HG03460 (cell line): ENCODE data around the gene ARHGAP30.

Experiments
- ATAC-seq: cut with Tn5 transposase; IDR thresholded peaks from one replicate; pipeline ENCODE4 v1.9.1; 2021; ENCODE audit not compliant: unreplicated experiment

Gene ARHGAP30

DNA sequence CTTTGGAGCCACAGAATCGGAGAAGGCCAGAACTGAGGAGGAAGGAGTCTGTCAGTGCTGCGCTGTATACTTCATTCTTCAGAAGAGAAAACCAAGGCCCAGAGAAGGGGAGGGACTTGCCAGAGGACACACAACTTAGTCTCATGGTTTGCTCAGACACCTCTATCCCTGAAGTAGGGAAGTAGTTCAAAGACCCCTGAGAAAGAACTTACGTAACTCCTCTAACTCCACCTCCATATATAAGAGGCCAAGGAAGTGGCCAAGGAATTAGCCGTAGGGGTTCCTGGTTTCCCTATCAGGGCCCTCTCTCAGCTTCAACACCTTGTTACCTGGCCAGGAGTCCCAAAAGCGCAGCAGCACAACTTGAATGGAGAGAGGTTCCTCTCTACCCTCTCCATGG lies 20.2 kb upstream of the ARHGAP30 start:
- ATAC-seq, result no peak

DNA sequence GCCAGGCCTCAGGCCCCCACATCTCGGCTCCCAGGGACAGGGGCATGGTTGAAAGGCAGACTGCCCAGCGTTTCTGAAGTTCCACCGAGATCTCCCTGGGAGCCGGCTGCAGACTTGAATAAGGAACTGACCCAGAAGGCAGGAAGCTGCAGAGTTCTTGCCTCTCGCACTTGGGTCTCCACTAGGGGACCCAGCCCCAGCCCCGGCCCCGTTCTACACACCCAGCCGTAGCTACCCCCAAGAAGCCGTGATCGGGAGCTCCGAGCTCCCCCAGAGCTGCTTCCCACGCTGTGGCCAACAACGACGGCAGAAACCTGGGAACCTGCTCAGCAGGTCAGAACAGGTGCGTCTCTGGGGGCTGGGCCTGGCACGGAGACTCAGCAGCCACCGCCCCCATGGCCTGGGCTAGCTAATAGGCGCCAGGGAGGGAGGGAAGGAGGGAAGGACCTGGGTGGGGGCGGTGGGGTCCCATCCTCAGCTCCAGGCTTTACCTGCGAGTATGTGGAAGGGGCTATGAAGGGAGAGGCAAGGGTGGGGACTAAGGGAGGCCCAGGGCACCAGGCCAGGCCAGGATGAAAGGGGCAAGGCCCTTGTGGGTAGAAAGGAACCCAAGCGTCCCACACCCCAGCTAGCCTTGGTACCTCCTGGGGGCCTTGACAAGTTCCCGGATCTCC lies 19.7 kb upstream of the ARHGAP30 start, which contains the start of gene NECTIN4:
Gene NECTIN4 (minus strand): TSS at position 308 of the 674 bp plus-strand sequence. CDS start 262 bp downstream, at position 46.
- ATAC-seq, result no peak

DNA sequence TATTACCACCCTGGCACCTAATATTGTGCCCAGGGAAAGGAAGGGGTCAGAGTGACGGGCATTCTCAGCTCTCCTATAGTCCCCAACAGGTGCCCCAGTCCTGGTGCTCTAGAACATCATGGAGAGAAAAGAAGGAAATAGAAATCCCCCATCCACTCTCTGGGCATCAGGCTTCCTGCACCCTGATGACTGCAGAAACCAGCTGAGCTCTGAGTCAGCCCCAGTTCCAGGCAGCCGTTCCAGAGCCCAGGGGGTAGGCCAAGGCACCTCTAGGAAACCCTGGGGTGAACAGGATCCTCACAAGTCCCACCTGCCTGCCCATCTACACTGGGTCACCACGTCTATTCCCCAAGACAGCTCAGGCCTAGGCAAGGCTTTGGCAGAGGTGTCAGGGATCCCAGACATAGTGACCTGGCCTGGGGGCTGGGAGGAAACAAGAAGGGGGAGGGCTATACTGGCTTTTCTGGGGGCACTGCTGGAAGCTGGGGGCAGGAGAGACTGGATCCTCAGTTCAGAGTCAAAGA lies 19.0 kb upstream of the ARHGAP30 start:
- ATAC-seq, result no peak

DNA sequence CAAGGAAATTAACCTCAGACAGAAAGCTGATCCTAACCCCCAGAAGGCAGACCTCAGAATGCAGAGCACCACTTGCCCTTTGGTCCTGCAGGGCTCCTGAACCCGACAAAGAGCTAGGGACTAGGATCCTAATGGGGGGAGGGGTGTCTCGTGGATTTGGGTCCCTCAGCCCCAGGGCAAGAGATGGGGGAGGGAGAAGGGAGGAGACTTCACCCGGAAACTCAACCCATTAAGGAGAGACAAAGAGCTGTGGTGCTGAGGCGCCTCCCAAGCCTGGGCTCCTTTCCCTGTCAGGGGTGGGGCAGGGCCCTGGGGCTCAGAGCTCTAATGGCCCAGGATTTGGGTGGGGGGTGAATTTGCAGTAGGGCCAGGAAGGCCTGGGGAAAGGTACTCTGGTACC lies 16.8 kb upstream of the ARHGAP30 start:
- ATAC-seq, result no peak

DNA sequence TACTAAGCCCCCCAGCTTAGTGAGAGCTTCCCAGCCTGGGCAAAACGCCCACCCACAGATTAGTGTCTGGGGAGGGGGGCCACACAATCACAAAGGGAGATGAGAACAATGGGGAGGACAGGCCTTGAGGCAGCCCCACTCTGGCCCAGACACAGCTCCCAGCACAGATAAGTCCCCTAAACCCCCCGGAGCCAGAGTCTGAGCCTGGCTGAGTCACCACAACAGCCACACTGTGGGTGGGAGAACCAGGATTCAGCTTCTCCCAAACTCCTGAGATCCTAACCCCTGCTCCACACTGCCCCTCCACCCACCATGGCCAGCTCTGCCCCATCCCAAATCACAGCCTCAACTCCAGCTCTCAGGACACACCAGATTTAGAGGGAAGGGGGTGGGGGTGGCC lies 15.5 kb upstream of the ARHGAP30 start:
- ATAC-seq, result no peak

DNA sequence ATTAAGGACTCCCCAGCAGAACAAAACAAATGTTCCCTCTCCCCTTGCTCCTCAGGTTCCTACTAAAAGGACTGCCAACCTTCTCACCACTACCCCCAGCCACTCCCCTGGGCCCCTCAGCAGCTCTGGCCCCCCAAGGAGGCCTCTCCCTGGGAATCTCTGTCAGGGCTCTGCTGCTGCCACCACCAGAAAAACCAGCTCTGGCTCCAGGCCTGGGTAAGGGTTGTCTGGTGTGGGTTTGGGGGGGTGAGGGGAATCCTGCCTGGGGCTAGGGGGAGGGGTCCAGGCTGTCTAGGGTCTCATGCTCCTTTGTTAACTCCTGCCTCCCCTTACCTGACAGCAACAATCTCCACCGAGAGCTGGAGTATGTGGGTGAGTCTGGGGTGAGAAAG lies 14.9 kb upstream of the ARHGAP30 start:
- no peak for ATAC-seq

DNA sequence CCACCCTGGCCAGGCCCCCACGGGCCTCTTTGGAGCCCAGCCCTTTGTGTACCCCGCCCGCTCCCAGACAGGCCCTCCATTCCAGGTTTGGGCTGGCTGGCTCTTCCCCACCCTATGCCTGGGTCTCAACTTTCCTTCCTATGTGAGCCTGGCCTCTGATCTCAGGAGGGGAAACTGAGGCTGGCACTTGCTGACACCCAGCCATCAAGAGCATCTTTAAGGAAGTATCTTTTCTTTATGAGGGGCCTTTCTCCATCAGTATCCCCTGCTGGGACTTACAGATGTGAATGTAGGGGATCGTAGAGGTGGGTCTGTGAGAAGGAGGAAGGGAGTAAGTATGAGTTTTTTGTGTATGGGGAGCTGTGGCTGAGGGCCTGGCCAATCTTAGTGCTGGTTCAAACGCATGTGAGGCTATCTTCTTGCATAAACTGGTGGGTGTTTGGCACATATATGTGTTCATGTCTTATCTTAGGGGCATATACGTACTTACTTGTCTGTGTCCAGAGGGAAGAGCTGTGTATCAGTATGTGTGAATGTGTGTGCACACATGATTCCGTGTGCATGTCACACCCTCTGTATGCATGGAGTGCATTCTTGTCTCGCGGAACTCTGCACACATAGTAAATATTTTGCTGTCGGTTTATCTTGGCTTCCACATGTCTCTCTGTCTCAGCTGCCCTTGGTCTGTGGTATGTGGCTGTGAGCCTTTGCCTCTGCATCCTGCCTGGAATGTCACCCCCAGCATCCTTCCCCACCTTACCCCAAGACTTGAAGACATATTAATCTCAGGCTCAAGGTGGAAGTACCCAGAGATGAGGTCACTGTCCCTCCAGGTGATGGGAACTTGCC lies 14.3 kb upstream of the ARHGAP30 start:
- no peak for ATAC-seq

DNA sequence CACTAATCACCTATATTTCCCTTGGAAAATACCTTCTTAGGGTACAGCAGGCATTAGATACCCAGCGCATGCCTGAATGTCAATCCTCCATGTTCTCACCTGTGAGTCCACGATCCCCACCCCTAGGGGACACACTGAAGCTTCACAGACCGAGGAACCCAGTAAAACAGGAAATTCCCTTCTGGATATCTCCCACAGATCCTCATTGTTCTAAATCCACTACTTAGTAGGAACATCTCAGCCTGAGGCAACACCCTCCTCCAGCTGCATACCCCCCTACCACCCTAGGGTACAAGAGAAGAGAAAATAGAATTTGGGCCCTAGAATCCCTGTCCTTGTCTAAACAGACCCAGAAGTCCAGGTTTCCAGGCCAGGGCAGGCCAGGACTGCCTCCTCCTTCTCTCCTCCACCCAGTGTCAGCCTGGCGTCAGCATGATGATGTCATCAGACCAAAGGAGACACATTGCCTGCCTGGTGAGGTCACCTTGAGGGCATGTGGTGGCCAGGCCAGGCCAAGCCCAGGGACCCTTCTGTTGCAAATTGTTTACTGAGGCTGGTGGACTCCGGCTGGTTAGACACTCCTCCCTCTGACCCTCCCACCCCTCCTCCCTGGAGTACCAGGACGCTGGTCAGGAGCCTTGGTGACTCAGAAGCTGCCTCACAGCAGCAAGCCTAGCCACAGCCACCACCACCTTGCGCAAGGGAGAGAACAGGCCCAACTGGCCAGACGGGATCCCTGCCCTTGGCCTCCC lies 13.5 kb upstream of the ARHGAP30 start:
- no peak for ATAC-seq

DNA sequence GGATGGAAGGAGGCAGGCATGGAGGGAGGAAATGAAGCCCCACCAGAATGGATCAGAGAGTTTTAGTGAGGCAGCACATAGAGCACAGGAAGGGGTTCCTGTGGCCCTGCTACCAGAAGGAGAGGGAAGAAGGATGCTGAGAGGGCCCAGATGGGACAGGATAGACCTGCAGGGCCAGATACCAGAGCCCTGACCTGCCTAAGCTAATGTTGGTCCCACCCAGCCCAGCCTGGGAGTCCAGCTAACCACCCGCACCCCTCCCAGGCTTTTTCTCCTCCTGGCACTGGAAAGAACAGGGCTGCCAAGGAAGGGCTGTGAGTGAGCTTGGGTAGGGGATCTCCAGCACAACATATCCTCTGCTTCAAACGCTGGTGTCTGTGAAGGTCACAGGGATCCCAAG lies 12.8 kb upstream of the ARHGAP30 start:
- no peak for ATAC-seq

DNA sequence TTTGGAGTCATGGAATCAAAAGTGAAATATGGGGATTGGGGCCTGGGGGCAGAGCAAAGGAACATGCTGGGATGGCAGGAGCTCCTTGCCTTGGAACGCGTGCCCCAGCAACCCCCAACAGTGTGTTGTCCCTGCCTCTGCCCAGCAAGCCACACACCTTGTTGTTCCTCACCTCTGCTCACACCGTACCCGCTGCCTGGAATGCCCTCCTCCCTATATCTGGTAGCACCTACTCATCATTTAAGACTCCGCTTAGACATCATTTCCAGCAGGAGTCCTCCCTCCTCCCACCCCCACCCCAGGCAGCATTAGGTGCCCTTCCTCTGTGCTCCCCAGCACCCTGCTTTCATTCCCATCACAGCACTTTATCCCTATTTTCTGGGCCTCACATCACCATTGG lies 11.8 kb upstream of the ARHGAP30 start:
- ATAC-seq, result no peak

DNA sequence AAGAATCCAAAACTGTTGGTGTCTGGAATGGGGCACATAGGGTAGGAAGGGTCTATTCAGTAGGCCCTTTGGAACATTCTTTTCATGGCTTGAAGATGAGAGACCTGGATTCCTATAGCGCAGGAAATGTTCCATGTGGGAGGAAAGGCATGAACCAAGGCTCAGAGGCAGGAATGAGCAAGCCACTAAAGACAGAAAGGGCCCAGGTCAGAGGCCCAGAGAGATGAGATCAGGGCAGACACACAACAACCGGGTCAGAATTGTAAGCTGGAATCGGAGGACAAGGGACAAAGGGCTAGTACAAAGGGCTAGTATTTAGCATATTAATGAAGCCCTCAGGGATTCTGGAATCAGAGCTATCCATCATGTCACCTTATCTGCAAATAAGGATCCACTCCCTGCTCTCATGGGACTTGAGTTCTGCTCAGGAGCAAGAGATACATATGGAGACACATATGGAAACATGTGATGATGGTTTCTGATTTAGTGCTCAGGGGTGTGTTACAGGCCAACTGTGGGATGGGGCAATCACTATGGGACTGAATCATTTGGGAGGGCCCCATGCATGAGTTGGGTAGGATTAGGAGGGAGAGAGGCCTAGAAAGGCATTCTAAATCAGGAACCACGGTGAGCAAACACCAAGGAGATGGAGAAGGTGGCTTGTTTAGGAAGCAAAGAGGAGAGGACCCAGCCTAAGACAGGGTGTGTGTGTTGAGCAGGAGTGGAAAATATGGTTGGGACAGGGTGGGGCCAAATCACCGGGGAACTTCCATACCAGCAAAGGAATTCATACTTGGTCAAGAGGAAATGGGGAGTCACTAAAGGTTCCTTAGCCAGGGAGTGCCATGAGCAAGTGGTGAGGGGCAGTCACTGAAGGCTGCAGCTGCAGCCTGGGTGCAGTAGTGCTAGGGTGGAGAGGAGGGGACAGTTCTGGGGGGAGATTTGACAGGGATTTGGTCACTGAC lies 11.0 kb upstream of the ARHGAP30 start:
- ATAC-seq, result no peak

DNA sequence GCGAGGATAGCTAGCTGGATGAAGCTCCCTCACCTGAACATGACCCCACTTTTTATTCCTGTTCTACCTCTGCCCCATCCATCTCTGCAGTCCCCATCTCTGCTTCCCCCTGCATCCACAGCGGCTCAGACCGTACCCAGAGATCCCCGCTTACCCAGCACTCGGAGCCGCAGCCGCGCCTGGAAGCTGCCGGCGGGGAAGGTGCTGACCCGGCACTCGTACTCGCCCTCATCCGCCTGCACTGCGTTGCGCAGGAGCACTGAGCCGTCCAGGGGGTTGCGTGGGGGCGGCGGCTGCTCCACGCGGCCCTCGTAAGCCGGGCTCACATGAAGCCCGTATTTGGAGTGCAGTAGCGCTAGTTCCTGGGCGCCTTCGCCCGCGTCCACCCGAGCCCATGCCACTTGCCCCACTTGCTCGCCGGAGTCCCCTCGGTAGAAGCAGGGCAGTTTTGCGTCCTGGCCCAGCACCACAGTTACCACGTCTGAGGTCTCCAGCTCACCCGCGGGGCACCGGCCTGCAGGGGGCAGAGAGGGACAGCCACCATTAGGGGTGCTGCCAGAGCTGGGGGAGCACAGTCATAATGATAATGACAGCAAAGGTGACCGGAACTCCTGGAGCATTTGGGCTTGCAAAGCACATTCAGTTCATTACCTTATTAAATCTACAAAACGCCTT lies 9.9 kb upstream of the ARHGAP30 start:
- ATAC-seq, result no peak

DNA sequence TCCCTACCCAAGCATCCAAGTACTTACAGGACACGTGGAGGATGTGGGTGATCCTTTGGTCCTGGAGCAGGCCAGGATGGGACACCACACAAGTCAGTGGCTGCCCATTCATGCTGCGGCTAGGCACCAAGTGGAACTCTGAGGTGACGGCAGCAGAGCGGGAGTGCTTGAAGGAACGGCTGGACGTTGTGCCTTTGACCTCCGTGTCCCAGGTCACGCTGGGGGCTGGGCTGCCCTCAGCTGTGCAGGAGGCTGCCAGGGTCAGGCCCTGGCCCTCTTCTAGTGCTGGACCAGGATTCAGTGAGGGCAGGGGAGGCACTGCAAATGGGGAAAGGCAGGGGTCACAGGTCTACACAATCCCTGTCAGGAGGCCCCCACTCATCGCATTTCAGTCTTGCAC lies 7.7 kb upstream of the ARHGAP30 start:
- ATAC-seq, result no peak

DNA sequence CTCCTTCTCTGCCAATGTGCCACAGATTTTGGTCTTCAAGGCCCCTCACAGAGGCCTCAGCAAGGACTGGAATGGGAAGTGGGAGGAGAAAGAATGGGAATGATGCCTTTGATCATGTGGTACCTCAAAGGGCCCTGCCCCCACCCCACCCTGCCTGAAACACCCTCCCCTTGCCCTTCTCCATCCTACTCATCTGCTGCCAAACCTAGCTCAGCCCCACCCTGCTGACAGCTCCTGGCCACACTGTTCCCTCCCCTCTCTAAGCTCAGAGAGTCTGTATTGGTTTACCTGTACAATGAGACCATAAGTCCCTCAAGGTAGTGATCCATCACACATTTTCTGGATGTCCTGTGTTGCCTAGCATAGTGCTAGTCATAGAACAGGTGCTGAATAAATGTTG lies 6.7 kb upstream of the ARHGAP30 start:
- no peak for ATAC-seq

DNA sequence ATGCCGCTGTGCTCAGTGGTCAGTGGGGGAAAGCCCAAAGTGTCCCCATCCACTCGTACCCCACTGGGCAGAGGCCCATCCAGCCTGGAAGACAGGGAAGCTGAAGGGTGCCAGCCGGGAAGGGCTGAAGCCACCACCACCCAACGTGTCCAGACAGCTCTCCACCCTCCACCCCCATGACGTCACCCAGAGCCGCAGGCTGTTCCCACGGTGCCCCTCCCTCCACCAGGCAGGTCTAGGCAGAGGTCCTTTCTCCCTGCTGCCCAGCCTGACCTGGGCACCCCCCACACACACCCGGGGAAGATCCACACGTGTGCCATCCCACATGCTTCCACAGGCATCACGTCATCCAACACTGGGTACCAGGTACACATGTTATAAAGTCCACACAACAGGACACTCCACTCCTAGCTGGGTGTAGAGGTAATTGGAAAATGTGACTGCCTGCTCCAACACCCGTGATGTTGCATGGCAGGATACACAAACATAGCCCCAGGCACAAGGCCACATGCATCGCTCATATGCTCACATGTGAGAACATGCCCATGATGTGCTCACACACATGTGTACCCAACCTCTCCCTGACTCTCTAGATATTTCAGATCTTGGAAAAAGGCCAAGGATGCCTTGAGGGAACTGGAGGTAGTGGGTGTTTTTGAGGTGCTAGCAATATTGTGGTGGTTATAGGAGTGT lies 5.1 kb upstream of the ARHGAP30 start:
- ATAC-seq, result no peak

DNA sequence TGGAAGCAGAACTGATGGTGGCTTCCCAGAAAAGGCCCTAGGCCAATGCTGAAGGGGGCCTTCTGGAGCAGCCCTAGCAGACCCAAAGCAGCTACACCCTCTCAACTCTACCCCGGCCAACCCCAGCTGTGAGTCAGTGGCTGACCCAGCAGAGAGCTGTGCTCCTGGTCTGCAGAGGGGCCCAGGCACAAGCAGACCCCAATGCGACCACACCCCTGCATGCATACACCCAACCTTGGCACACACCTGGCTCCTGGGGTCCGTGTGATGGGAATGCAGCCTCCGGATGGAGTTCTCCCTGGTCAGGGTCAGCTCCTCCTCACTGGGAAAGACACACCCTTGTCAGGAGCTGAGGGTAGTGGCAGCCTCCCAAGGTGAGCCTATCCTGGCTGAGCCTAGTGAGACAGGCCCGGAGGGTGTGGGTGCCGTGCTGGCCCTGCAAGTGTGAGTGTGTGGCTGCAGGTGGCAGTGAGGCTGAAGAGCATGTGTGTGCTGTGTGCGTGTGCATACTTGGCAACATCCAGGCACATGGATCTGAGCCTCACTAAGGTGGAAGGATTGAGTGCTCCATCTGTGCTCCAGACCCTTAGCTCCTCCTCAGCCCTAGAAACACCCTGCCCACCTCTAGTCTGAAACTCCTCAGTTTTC lies 3.9 kb upstream of the ARHGAP30 start:
- ATAC-seq, result no peak

DNA sequence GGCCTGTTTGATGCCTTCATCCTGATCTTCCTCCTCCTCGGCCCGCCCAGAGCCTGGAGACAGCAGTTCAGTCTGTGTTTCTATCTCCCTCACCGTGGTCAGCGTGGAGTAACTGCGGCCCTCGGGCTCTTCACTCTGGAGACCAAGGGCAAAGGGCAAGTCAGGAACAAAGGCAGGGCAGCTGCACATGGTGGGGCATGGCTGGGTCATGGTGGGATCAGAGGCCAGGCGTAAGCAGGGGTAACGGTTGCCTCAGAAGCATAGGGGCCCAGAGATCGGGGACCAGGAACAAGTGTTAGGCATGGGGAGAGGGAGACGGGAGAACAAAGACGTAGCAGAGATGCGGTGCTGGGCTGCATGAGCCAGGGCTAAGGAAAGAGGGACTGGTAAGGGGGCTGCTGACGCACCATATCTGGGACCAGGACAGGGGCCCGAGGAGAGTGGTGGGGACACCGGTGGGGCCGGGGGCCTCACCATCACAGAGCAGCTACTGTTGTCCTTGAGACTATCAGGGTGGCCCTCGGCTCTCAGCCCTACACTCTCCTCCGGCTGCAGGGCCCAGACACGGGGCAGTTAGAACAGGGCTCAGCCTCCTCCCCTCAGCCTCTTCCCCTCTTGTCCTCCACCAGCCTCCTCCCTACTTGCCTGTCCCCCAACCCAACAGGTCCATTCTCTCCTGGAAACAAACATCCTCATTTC lies 3.2 kb upstream of the ARHGAP30 start:
- ATAC-seq, result no peak

DNA sequence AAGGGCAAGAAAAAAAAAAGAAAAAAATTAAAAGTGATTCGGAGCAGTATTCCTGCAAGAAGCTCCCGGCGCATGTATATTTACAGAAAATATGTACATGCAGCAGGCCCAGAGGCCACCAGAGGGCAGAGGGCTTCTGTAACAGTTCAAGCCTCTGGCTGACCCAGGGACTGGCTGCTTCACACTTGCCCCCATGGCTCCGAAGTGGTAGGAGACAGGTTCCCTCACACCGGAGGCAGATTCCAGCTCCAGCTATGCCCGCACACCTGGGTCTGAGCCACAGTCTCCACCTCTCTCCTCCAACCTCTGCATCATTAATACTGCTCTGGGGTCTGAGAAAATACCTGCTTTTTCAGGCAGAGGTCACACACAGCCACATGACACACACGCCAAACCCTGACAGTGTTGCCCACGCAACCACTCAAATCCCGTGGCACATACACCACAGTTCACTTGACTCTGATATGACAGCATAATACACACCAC lies 2.2 kb upstream of the ARHGAP30 start:
- ATAC-seq, result no peak
